ENCODE data around the gene GTF2H4.

DNA sequence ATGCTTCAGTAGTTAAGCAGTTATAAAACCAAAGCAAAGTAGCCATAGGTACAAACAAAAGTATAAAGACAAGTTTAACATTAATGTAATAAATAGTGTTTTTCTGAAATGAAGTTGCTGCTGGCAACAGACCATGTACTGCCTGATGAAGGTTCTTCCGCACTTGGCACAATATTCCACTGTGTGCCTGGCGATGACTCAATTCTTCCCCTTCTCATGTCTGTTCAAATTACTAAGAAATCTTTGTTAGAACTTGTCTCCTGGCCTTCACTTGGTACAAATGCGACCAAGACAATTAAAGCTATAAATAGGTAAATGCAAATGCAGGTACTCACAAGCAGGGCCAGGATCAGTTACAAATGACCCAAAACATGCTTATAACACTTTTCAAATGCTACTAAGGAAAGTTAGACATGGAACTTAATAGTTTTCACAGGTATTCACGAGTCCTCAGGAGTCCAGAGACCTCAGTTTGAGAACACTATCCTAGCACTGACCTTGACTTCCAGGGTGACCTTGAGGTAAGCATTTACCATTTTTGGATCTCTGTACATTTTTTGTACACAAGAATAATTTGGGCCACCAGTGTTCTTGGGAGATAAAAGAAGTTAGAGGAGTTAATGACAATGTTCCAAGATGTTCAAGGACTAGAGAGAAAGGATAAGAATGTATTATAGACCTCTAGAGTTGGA lies 31.8 kb upstream of the GTF2H4 start:
- TF ChIP-seq CTCF (conservative IDR thresholded peaks at IDR 0.05; ENCODE audit: low read length) (no peak), EZH2phosphoT487 (IDR thresholded peaks at IDR 0.05; ENCODE audit: borderline replicate concordance) (no peak)

Measured in Loucy (cell line).